H1 (cell line): ENCODE measurements around the gene DESI1. TPM values are rescaled to one million over a fixed set of nuclear protein-coding genes. Genes with fewer than 3 reads are reported as not detected.

Experiments used
- CTCF ChIA-PET: fragments of 300-600 bp; sonication (Branson Sonifier 250); formaldehyde crosslinking; loops from one replicate; lab custom pipeline; 2021; ENCODE audit not compliant: partially characterized antibody; lab: Charles Lee
- POLR2A ChIA-PET: fragments of 300-600 bp; sonication (Branson Sonifier 250); formaldehyde crosslinking; loops from one replicate; lab custom pipeline; 2021; ENCODE audit warnings: inconsistent platforms; ENCODE audit not compliant: partially characterized antibody; lab: Charles Lee
- DNase-seq, 2 experiments: peaks; one replicate each; pipeline versions ENCODE4 v3.0.0 to v3.0.0-alpha.2; 2010 to 2022; ENCODE audit warnings: low spot score in 2 of 2, low read depth in 1 of 2, mixed read lengths in 1 of 2
- FAIRE-seq: peaks from 2 replicates; lab custom pipeline; 2011; peaks lifted over from hg19 to GRCh38; lab: Jason Lieb, UNC
- H2AFZ ChIP-seq: 2 replicates; pipeline ENCODE4 v1.8.1; 2012; ENCODE audit warnings: low read length, inconsistent platforms
- H2AK5ac ChIP-seq: 2 replicates; pipeline ENCODE4 v1.6.1; 2013; ENCODE audit warnings: low read depth, low read length
- H2BK120ac ChIP-seq: replicated peaks from 2 replicates; pipeline ENCODE3; 2013; ENCODE audit warnings: low read depth, low read length, inconsistent platforms
- H2BK12ac ChIP-seq: 2 replicates; pipeline ENCODE4 v1.6.1; 2013; ENCODE audit warnings: low read depth, low read length
- H2BK15ac ChIP-seq: 2 replicates; pipeline ENCODE4 v1.6.1; 2013; ENCODE audit warnings: low read length
- H2BK20ac ChIP-seq: 2 replicates; pipeline ENCODE4 v1.6.1; 2013; ENCODE audit warnings: low read length
- H2BK5ac ChIP-seq: 2 replicates; pipeline ENCODE4 v1.6.1; 2013; ENCODE audit warnings: low read depth, low read length
- H3K14ac ChIP-seq: 2 replicates; pipeline ENCODE4 v1.6.1; 2013; ENCODE audit warnings: inconsistent platforms; ENCODE audit not compliant: insufficient read length
- H3K18ac ChIP-seq: 2 replicates; pipeline ENCODE4 v1.6.1; 2013; ENCODE audit warnings: low read length; ENCODE audit errors: extremely low read depth
- H3K23ac ChIP-seq: 2 replicates; pipeline ENCODE4 v1.6.1; 2013; ENCODE audit warnings: inconsistent platforms; ENCODE audit not compliant: insufficient read length
- H3K23me2 ChIP-seq: 2 replicates; pipeline ENCODE4 v1.6.1; 2013; ENCODE audit warnings: low read depth, low read length
- H3K27ac ChIP-seq: 2 replicates; pipeline ENCODE4 v1.6.1; 2011; ENCODE audit warnings: low read depth, low read length, inconsistent platforms
- H3K27me3 ChIP-seq, 4 experiments: replicated peaks in 1 of 4; 1 replicate in 1 of 4; 2 replicates in 3 of 4; pipeline versions ENCODE4 v1.6.1 to v1.8.1; 2011 to 2013; ENCODE audit warnings: low read length in 3 of 4, mild to moderate bottlenecking in 3 of 4, inconsistent platforms in 2 of 4, mixed read lengths in 2 of 4, moderate library complexity in 1 of 4; ENCODE audit not compliant: control insufficient read depth in 3 of 4, insufficient read depth in 3 of 4; ENCODE audit errors: extremely low read depth in 1 of 4
- H3K36me3 ChIP-seq, 4 experiments: 2 replicates each; pipeline versions ENCODE4 v1.6.1 to v1.8.1; 2011 to 2013; ENCODE audit warnings: mild to moderate bottlenecking in 4 of 4, low read length in 3 of 4, moderate library complexity in 2 of 4, control low read depth in 1 of 4, inconsistent platforms in 1 of 4; ENCODE audit not compliant: insufficient read depth in 4 of 4, control insufficient read depth in 2 of 4
- H3K4ac ChIP-seq: replicated peaks from 2 replicates; pipeline ENCODE3; 2013; ENCODE audit warnings: low read length, low read depth, mixed read lengths, inconsistent platforms; ENCODE audit not compliant: insufficient read length
- H3K4me1 ChIP-seq, 4 experiments: replicated peaks in 1 of 4; 1 replicate in 1 of 4; 2 replicates in 3 of 4; pipeline versions ENCODE4 v1.6.1 to v1.8.1; 2011 to 2013; ENCODE audit warnings: low read length in 3 of 4, inconsistent platforms in 2 of 4, mixed read lengths in 1 of 4; ENCODE audit not compliant: insufficient read depth in 4 of 4, control insufficient read depth in 3 of 4
- H3K4me2 ChIP-seq, 2 experiments: 2 replicates each; pipeline versions ENCODE4 v1.6.1 to v1.8.1; 2011 to 2013; ENCODE audit warnings: low read depth in 2 of 2, low read length in 2 of 2, control low read depth in 1 of 2, inconsistent platforms in 1 of 2, mild to moderate bottlenecking in 1 of 2; ENCODE audit not compliant: insufficient read depth in 1 of 2
- H3K4me3 ChIP-seq, 4 experiments: fragments of 200-600, 300-600 bp in 1 of 4; sonication (generic), shearing (Covaris generic), sonication (Bioruptor Twin) in 1 of 4; 2 replicates each; pipeline versions ENCODE4 v1.5.1 to v1.8.1; 2011 to 2016; ENCODE audit warnings: low read length in 4 of 4, low read depth in 3 of 4, control low read depth in 2 of 4, inconsistent platforms in 2 of 4, mild to moderate bottlenecking in 2 of 4, mixed read lengths in 1 of 4, moderate library complexity in 1 of 4; ENCODE audit not compliant: insufficient read depth in 2 of 4; ENCODE audit errors: extremely low read depth in 1 of 4
- H3K56ac ChIP-seq: replicated peaks from 2 replicates; pipeline ENCODE3; 2013; ENCODE audit warnings: low read depth, mild to moderate bottlenecking, mixed read lengths, low read length, inconsistent platforms; ENCODE audit not compliant: insufficient read length
- H3K79me1 ChIP-seq: 2 replicates; pipeline ENCODE4 v1.6.1; 2013; ENCODE audit warnings: low read depth, low read length, control low read depth
- H3K79me2 ChIP-seq, 2 experiments: 2 replicates each; pipeline versions ENCODE4 v1.6.1 to v1.8.1; 2012 to 2013; ENCODE audit warnings: low read length in 2 of 2, mild to moderate bottlenecking in 2 of 2, inconsistent platforms in 1 of 2; ENCODE audit not compliant: insufficient read depth in 2 of 2, control insufficient read depth in 1 of 2
- H3K9ac ChIP-seq, 4 experiments: replicated peaks in 1 of 4; 1 replicate in 1 of 4; 2 replicates in 3 of 4; pipeline versions ENCODE4 v1.6.1 to v1.8.1; 2011 to 2013; ENCODE audit warnings: low read depth in 3 of 4, low read length in 3 of 4, control low read depth in 2 of 4, mild to moderate bottlenecking in 2 of 4, moderate library complexity in 2 of 4, inconsistent platforms in 1 of 4; ENCODE audit errors: extremely low read depth in 1 of 4
- H3K9me3 ChIP-seq, 2 experiments: 2 replicates each; pipeline versions ENCODE4 v1.6.1 to v1.8.1; 2012 to 2013; ENCODE audit warnings: mild to moderate bottlenecking in 2 of 2, moderate library complexity in 2 of 2, control low read depth in 1 of 2, inconsistent platforms in 1 of 2, low read depth in 1 of 2, low read length in 1 of 2, mixed read lengths in 1 of 2; ENCODE audit not compliant: insufficient read depth in 2 of 2
- H4K20me1 ChIP-seq, 2 experiments: replicated peaks in 1 of 2; 2 replicates each; pipeline versions ENCODE3 to v1.8.1; 2011 to 2013; ENCODE audit warnings: inconsistent platforms in 2 of 2, low read length in 2 of 2, mild to moderate bottlenecking in 1 of 2; ENCODE audit not compliant: insufficient read depth in 2 of 2, control insufficient read depth in 1 of 2
- H4K5ac ChIP-seq: 2 replicates; pipeline ENCODE4 v1.6.1; 2013; ENCODE audit warnings: low read length, low read depth, mixed read lengths, inconsistent platforms; ENCODE audit not compliant: insufficient read length
- H4K8ac ChIP-seq: 2 replicates; pipeline ENCODE4 v1.8.0; 2013; ENCODE audit warnings: mild to moderate bottlenecking, moderate library complexity, low read length, inconsistent platforms; ENCODE audit not compliant: insufficient read depth; ENCODE audit errors: extremely low read depth
- H4K91ac ChIP-seq: replicated peaks from 2 replicates; pipeline ENCODE3; 2013; ENCODE audit warnings: low read length, mixed read lengths, inconsistent platforms; ENCODE audit not compliant: insufficient read length
- POLR2A ChIP-seq, 2 experiments: IDR thresholded peaks; 1 replicate in 1 of 2; 2 replicates in 1 of 2; pipeline ENCODE4 v1.6.1; 2011; ENCODE audit warnings: low read depth in 2 of 2, low read length in 2 of 2, mild to moderate bottlenecking in 2 of 2; ENCODE audit errors: control extremely low read depth in 1 of 2
- POLR2AphosphoS5 ChIP-seq: IDR thresholded peaks from 2 replicates; pipeline ENCODE4 v1.6.1; 2011; ENCODE audit warnings: low read depth, low read length
- RFX5 ChIP-seq: IDR thresholded peaks from 2 replicates; pipeline ENCODE4 v1.6.1; 2011; ENCODE audit warnings: low read depth, low read length, improper control_type of control experiment, borderline replicate concordance
- WGBS, 2 experiments: shearing (Covaris generic) in 1 of 2; methylation state at CpG; one replicate each; pipeline versions ENCODE4 v1.1.6 to v1.1.7; 2013 to 2015; ENCODE audit warnings: low lambda C conversion rate in 2 of 2, mixed read lengths in 2 of 2, inconsistent platforms in 1 of 2, low coverage in 1 of 2, missing lambda C conversion rate in 1 of 2; ENCODE audit not compliant: insufficient replicate concordance in 2 of 2, insufficient coverage in 1 of 2, insufficient read length in 1 of 2; ENCODE audit errors: extremely low coverage in 1 of 2, missing lambda C conversion rate in 1 of 2; 5-methylcytosine and 5-hydroxymethylcytosine counted together
- polyA plus RNA-seq, 7 experiments: library from polyadenylated mRNA; depleted of rRNA in 3 of 7; stranded (reverse) in 5 of 7; unstranded in 2 of 7; fragments of >200 nt in 5 of 7; fragments of 200-250 nt in 2 of 7; gene quantifications; 1 replicate in 5 of 7; 2 replicates in 1 of 7; 4 replicates in 1 of 7; pipeline versions ENCODE4 v1.2.1 to v1.2.3, GENCODE V29; 2011 to 2013; ENCODE audit warnings: missing spikeins in 2 of 7, mixed read lengths in 2 of 7
- total RNA-seq: library from RNA; stranded (reverse); fragmentation: NEBNext Ultra II Directional; extraction: Animal tissue kit (Norgen Biotek cat#: 25700); gene quantifications from 2 replicates; pipeline ENCODE4 v1.2.1, GENCODE V29; 2021

DESI1 gene
- total and polyA plus RNA-seq, 2 of the 8 experiments (the other 6 are each of a cell fraction or from before 2014, with no cell fraction given), result 27.6 to 34.3 TPM

DNA sequence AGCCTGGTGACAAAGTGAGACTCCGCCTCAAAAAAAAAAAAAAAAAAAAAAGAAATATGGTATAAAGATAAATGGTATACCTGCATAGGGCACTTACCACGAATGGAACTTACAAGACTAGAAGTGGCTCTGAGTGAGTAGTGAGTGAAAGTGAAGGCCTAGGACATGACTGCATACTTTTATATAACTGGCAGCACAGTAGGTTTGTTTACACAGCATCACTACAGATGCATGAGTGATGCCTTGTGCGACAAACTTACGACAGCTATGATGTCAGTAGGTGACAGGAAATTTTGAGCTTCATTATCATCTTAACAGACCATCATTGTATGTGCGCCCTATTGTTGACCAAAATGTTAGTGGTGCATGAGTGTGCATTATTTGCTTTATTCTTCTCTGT is 17.9 kb upstream of the DESI1 start:
- Histone ChIP-seq H3K79me2 (peaks cover 0 to 25% of the 10 kb centered on the region in 2 experiments; a peak in 2 of 4 replicates), H2BK120ac (no peak overlapping the region), H3K23me2 (no peaks in the 10 kb centered on the region), H2BK5ac (no peak overlapping the region), H3K27me3 (no peaks in the 10 kb centered on the region), H2BK15ac (no peak overlapping the region), H2AFZ (no peak overlapping the region), H3K4me1 (no peaks in the 10 kb centered on the region), H3K4ac (no peak overlapping the region), H2BK12ac (no peak overlapping the region), H3K18ac (no peak overlapping the region), H3K4me2 (no peak overlapping the region), H3K27ac (no peak overlapping the region), H3K56ac (no peak overlapping the region), H3K36me3 (peaks cover 29 to 92% (median 66%) of the 10 kb centered on the region in 4 experiments), H3K4me3 (no peak overlapping the region), H3K23ac (no peak overlapping the region), H3K14ac (no peak overlapping the region), H4K20me1 (peaks cover 2 to 3% of the 10 kb centered on the region in 2 experiments), H2BK20ac (no peak overlapping the region), H2AK5ac (no peak overlapping the region), H4K5ac (no peak overlapping the region), H3K9ac (no peak overlapping the region), H3K9me3 (no peaks in the 10 kb centered on the region), H4K8ac (no peak overlapping the region), H3K79me1 (no peaks in the 10 kb centered on the region), H4K91ac (no peak overlapping the region)
- TF ChIP-seq POLR2A (IDR thresholded peaks at IDR 0.05; ENCODE audit: control extremely low read depth in 1 of 2, low read depth in 2 of 2, low read length in 2 of 2), result 0 out of 3 replicates have a peak, but pooled peaks of 1 of the 2 experiments have one; percentile 19
- TF ChIP-seq RFX5, result no peak
- TF ChIP-seq POLR2AphosphoS5, result 0 out of 2 replicates have a peak, but pooled peaks have one; percentile 25
- WGBS, 2 experiments, result 98% methylated on average over 4 of the region's 5 CpGs; no CpG with 5 or more reads in 1 of the 2 experiments
- POLR2A ChIA-PET, result interaction anchor here (1.4 to 13.3 kb wide), 3 partner anchors 14 to 27 kb away, joined by 5 to 157 read pairs (median 129); partner anchors contain the start of genes DESI1 and XRCC6
- no peak for FAIRE-seq
- CTCF ChIA-PET, result interaction anchor here (1.0 kb wide), 2 partner anchors 59 to 302 kb away, joined by 3 to 4 read pairs; no protein-coding TSS in a partner anchor
- no peak for DNase-seq
